Measurements from ENCODE around the gene TUBB3. TPM values are rescaled to one million over a fixed set of nuclear protein-coding genes. Genes with fewer than 3 reads are reported as not detected.

Gene TUBB3
- total and polyA plus RNA-seq, 9 of the 15 experiments (the other 6 are each of a cell fraction or from before 2014, with no cell fraction given), result 0.18 to 12.5 (median 5.0) TPM

GRCh38 chr16:89972244-89973234, 49.4 kb downstream of the TUBB3 start (continued):
- TF ChIP-seq, protein P1, sequence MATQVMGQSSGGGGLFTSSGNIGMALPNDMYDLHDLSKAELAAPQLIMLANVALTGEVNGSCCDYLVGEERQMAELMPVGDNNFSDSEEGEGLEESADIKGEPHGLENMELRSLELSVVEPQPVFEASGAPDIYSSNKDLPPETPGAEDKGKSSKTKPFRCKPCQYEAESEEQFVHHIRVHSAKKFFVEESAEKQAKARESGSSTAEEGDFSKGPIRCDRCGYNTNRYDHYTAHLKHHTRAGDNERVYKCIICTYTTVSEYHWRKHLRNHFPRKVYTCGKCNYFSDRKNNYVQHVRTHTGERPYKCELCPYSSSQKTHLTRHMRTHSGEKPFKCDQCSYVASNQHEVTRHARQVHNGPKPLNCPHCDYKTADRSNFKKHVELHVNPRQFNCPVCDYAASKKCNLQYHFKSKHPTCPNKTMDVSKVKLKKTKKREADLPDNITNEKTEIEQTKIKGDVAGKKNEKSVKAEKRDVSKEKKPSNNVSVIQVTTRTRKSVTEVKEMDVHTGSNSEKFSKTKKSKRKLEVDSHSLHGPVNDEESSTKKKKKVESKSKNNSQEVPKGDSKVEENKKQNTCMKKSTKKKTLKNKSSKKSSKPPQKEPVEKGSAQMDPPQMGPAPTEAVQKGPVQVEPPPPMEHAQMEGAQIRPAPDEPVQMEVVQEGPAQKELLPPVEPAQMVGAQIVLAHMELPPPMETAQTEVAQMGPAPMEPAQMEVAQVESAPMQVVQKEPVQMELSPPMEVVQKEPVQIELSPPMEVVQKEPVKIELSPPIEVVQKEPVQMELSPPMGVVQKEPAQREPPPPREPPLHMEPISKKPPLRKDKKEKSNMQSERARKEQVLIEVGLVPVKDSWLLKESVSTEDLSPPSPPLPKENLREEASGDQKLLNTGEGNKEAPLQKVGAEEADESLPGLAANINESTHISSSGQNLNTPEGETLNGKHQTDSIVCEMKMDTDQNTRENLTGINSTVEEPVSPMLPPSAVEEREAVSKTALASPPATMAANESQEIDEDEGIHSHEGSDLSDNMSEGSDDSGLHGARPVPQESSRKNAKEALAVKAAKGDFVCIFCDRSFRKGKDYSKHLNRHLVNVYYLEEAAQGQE (IDR thresholded peaks at IDR 0.05; ENCODE audit: borderline replicate concordance), result peak; percentile 87
- TF ChIP-seq, protein P1 (CRISPR knock-in tag; IDR thresholded peaks at IDR 0.05; ENCODE audit: low read depth), result peak; percentile 75; the same call in 1 of the 2 replicates
- TF ChIP-seq YY1 (IDR thresholded peaks at IDR 0.05; ENCODE audit: borderline replicate concordance in 1 of 3, control insufficient read depth in 1 of 3, extremely low read depth in 1 of 3, insufficient read depth in 3 of 3, insufficient read length in 1 of 3, insufficient replicate concordance in 2 of 3, low read depth in 1 of 3, low read length in 2 of 3) (peak in 2 of 3 experiments; percentile 77 to 81), CEBPB (tag; IDR thresholded peaks at IDR 0.05) (no peak), ZBTB17 (CRISPR knock-in tag; IDR thresholded peaks at IDR 0.05) (peak; percentile 37; the same call in 1 of the 2 replicates), ZNF217 (CRISPR knock-in tag; IDR thresholded peaks at IDR 0.05) (no peak), ZNF830 (CRISPR knock-in tag; IDR thresholded peaks at IDR 0.05) (no peak), ZNF449 (CRISPR knock-in tag; IDR thresholded peaks at IDR 0.05) (no peak), CAMTA2 (CRISPR knock-in tag; conservative IDR thresholded peaks at IDR 0.05) (no peak), POLR2AphosphoS5 (IDR thresholded peaks at IDR 0.05; ENCODE audit: control insufficient read depth, insufficient read depth, low read depth, low read length) (peak; percentile 76), BCL6 (CRISPR knock-in tag; IDR thresholded peaks at IDR 0.05) (no peak), ZNF507 (tag; conservative IDR thresholded peaks at IDR 0.05) (no peak)

Measured in K562 (cell line).